Measurements from ENCODE around the gene TCP1.

GRCh38 chr6:159832946-159833345, 43.5 kb upstream of the TCP1 start:
- TF ChIP-seq ZNF598 (CRISPR knock-in tag; IDR thresholded peaks at IDR 0.05; ENCODE audit: borderline replicate concordance) (no peak), NR2C2 (CRISPR knock-in tag; IDR thresholded peaks at IDR 0.05; ENCODE audit: borderline replicate concordance) (no peak), ZFP36 (IDR thresholded peaks at IDR 0.05; ENCODE audit: borderline replicate concordance, low read depth, low read length, partially characterized antibody) (no peak), CTCF (CRISPR knock-in tag; IDR thresholded peaks at IDR 0.05) (no peak)
- TF ChIP-seq, protein P1, sequence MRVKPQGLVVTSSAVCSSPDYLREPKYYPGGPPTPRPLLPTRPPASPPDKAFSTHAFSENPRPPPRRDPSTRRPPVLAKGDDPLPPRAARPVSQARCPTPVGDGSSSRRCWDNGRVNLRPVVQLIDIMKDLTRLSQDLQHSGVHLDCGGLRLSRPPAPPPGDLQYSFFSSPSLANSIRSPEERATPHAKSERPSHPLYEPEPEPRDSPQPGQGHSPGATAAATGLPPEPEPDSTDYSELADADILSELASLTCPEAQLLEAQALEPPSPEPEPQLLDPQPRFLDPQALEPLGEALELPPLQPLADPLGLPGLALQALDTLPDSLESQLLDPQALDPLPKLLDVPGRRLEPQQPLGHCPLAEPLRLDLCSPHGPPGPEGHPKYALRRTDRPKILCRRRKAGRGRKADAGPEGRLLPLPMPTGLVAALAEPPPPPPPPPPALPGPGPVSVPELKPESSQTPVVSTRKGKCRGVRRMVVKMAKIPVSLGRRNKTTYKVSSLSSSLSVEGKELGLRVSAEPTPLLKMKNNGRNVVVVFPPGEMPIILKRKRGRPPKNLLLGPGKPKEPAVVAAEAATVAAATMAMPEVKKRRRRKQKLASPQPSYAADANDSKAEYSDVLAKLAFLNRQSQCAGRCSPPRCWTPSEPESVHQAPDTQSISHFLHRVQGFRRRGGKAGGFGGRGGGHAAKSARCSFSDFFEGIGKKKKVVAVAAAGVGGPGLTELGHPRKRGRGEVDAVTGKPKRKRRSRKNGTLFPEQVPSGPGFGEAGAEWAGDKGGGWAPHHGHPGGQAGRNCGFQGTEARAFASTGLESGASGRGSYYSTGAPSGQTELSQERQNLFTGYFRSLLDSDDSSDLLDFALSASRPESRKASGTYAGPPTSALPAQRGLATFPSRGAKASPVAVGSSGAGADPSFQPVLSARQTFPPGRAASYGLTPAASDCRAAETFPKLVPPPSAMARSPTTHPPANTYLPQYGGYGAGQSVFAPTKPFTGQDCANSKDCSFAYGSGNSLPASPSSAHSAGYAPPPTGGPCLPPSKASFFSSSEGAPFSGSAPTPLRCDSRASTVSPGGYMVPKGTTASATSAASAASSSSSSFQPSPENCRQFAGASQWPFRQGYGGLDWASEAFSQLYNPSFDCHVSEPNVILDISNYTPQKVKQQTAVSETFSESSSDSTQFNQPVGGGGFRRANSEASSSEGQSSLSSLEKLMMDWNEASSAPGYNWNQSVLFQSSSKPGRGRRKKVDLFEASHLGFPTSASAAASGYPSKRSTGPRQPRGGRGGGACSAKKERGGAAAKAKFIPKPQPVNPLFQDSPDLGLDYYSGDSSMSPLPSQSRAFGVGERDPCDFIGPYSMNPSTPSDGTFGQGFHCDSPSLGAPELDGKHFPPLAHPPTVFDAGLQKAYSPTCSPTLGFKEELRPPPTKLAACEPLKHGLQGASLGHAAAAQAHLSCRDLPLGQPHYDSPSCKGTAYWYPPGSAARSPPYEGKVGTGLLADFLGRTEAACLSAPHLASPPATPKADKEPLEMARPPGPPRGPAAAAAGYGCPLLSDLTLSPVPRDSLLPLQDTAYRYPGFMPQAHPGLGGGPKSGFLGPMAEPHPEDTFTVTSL (CRISPR knock-in tag; IDR thresholded peaks at IDR 0.05; ENCODE audit: borderline replicate concordance): no peak
- TF ChIP-seq, protein P2, sequence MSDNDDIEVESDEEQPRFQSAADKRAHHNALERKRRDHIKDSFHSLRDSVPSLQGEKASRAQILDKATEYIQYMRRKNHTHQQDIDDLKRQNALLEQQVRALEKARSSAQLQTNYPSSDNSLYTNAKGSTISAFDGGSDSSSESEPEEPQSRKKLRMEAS (IDR thresholded peaks at IDR 0.05): no peak

Data from HepG2 (cell line).